IMR-90 (cell line): ENCODE measurements around the gene SASH1.

Experiments
- BHLHE40 ChIP-seq: fragments of 150-350 bp; IDR thresholded peaks from 2 replicates; pipeline ENCODE4 v1.6.1; 2016; ENCODE audit warnings: mild to moderate bottlenecking, low read depth, low read length
- CEBPB ChIP-seq: IDR thresholded peaks from 2 replicates; pipeline ENCODE4 v1.6.1; 2012; ENCODE audit warnings: low read depth, low read length, improper control_type of control experiment
- FOS ChIP-seq: fragments of 150-350 bp; IDR thresholded peaks from 2 replicates; pipeline ENCODE4 v1.6.1; 2016; ENCODE audit warnings: low read depth, low read length
- MAFK ChIP-seq: IDR thresholded peaks from 2 replicates; pipeline ENCODE4 v1.6.1; 2012; ENCODE audit warnings: low read depth, low read length, improper control_type of control experiment
- MAZ ChIP-seq: IDR thresholded peaks from 2 replicates; pipeline ENCODE4 v1.6.1; 2012; ENCODE audit warnings: low read depth, mild to moderate bottlenecking, low read length, improper control_type of control experiment, moderate library complexity, borderline replicate concordance
- MXI1 ChIP-seq: IDR thresholded peaks from 2 replicates; pipeline ENCODE4 v1.6.1; 2012; ENCODE audit warnings: low read depth, mild to moderate bottlenecking, low read length, moderate library complexity, borderline replicate concordance
- NFE2L2 ChIP-seq: fragments of 150-350 bp; IDR thresholded peaks from 2 replicates; pipeline ENCODE4 v1.6.1; 2016; ENCODE audit warnings: low read depth, mild to moderate bottlenecking, low read length
- POLR2A ChIP-seq: IDR thresholded peaks from 2 replicates; pipeline ENCODE4 v1.6.1; 2012; ENCODE audit warnings: mild to moderate bottlenecking, low read depth, low read length
- RAD21 ChIP-seq: IDR thresholded peaks from 2 replicates; pipeline ENCODE4 v1.6.1; 2012; ENCODE audit warnings: low read length, improper control_type of control experiment
- RFX5 ChIP-seq: IDR thresholded peaks from 2 replicates; pipeline ENCODE4 v1.8.0; 2012; ENCODE audit warnings: low read depth, mild to moderate bottlenecking, low read length, moderate library complexity
- SMC3 ChIP-seq: fragments of 150-350 bp; IDR thresholded peaks from 2 replicates; pipeline ENCODE4 v1.6.1; 2016; ENCODE audit warnings: low read depth, mild to moderate bottlenecking, antibody characterized with exemption, low read length, moderate library complexity
- TF ChIP-seq, protein P1 (sequence below): conservative IDR thresholded peaks from 2 replicates; pipeline ENCODE4 v1.5.1; 2012; ENCODE audit warnings: mild to moderate bottlenecking, low read depth, low read length, improper control_type of control experiment
- TF ChIP-seq, protein P2 (sequence below): fragments of 150-350 bp; IDR thresholded peaks from 2 replicates; pipeline ENCODE4 v1.6.1; 2017; ENCODE audit warnings: mild to moderate bottlenecking, antibody characterized with exemption, low read length, low read depth
- TF ChIP-seq, protein P3 (sequence below): fragments of 150-350 bp; IDR thresholded peaks from 2 replicates; pipeline ENCODE4 v1.6.1; 2016; ENCODE audit warnings: low read depth, mild to moderate bottlenecking, low read length, moderate library complexity, borderline replicate concordance

DNA sequence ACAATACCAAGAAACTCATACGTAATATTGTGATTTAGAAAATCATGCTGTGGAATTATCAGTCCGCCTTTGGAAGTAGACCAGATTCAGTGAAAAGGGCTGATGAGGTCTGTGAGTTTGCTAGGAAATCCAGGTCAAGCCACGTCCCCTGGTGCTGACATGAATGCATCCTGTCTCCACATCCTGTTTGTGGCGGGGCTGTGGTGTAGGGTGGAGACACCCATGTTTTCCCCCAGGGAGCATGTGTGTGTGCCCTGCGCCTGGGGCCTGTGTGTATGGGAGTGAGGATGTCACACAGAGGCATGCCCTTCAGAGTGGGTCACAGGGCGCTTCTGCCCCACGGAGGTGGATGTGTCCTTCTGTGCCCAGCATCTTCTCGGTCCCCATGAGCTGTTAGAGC lies 109.1 kb downstream of the SASH1 start:
- TF ChIP-seq POLR2A (no peak), CEBPB (no peak), BHLHE40 (no peak), RAD21 (no peak), MAFK (no peak), MAZ (no peak), FOS (no peak), NFE2L2 (no peak), MXI1 (no peak), RFX5 (no peak), SMC3 (no peak)
- TF ChIP-seq, protein P1, sequence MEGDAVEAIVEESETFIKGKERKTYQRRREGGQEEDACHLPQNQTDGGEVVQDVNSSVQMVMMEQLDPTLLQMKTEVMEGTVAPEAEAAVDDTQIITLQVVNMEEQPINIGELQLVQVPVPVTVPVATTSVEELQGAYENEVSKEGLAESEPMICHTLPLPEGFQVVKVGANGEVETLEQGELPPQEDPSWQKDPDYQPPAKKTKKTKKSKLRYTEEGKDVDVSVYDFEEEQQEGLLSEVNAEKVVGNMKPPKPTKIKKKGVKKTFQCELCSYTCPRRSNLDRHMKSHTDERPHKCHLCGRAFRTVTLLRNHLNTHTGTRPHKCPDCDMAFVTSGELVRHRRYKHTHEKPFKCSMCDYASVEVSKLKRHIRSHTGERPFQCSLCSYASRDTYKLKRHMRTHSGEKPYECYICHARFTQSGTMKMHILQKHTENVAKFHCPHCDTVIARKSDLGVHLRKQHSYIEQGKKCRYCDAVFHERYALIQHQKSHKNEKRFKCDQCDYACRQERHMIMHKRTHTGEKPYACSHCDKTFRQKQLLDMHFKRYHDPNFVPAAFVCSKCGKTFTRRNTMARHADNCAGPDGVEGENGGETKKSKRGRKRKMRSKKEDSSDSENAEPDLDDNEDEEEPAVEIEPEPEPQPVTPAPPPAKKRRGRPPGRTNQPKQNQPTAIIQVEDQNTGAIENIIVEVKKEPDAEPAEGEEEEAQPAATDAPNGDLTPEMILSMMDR, result no peak
- TF ChIP-seq, protein P2, sequence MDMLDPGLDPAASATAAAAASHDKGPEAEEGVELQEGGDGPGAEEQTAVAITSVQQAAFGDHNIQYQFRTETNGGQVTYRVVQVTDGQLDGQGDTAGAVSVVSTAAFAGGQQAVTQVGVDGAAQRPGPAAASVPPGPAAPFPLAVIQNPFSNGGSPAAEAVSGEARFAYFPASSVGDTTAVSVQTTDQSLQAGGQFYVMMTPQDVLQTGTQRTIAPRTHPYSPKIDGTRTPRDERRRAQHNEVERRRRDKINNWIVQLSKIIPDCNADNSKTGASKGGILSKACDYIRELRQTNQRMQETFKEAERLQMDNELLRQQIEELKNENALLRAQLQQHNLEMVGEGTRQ, result no peak
- TF ChIP-seq, protein P3, sequence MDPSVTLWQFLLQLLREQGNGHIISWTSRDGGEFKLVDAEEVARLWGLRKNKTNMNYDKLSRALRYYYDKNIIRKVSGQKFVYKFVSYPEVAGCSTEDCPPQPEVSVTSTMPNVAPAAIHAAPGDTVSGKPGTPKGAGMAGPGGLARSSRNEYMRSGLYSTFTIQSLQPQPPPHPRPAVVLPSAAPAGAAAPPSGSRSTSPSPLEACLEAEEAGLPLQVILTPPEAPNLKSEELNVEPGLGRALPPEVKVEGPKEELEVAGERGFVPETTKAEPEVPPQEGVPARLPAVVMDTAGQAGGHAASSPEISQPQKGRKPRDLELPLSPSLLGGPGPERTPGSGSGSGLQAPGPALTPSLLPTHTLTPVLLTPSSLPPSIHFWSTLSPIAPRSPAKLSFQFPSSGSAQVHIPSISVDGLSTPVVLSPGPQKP, result no peak
